ENCODE results near the gene C1orf167.
A peak's percentile ranks its signal among the peaks of the same experiment; 100 is the strongest.

The C1orf167 gene

DNA sequence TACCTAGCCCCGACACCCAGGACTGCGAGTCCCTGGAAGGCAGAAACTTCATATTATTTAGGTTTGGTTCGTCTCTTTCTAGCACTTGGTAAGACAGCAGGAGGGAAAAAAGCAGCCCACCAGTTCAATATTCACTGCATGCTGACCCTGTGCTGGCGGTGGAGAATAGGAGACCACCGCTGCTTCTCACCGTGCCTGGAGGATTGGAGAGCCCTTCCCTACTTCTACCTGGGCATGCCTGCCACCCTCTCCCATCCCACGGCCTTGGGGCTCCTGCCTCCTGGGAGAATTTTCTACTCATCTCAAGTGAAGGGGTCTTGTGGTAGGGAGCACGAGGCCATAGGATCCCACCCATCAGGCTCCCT, 38.4 kb downstream of the C1orf167 start:
- H3K4me1 ChIP-seq (ENCODE audit: insufficient read depth, low read length, severe bottlenecking), result peaks cover 34% of the 10 kb centered on the region
- H3K9me3 ChIP-seq (ENCODE audit: low read length), result no peaks in the 10 kb centered on the region
- no peak overlapping the region for H3K4me3 ChIP-seq (ENCODE audit: low read depth, low read length, poor library complexity, severe bottlenecking)
- peaks cover 41% of the 10 kb centered on the region for H3K36me3 ChIP-seq (ENCODE audit: insufficient read depth, low read length)
- H2AFZ ChIP-seq (ENCODE audit: low read length), result no peak overlapping the region
- TF ChIP-seq, protein P1, sequence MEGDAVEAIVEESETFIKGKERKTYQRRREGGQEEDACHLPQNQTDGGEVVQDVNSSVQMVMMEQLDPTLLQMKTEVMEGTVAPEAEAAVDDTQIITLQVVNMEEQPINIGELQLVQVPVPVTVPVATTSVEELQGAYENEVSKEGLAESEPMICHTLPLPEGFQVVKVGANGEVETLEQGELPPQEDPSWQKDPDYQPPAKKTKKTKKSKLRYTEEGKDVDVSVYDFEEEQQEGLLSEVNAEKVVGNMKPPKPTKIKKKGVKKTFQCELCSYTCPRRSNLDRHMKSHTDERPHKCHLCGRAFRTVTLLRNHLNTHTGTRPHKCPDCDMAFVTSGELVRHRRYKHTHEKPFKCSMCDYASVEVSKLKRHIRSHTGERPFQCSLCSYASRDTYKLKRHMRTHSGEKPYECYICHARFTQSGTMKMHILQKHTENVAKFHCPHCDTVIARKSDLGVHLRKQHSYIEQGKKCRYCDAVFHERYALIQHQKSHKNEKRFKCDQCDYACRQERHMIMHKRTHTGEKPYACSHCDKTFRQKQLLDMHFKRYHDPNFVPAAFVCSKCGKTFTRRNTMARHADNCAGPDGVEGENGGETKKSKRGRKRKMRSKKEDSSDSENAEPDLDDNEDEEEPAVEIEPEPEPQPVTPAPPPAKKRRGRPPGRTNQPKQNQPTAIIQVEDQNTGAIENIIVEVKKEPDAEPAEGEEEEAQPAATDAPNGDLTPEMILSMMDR (IDR thresholded peaks at IDR 0.05; ENCODE audit: low read length), result no peak
- no peak for TF ChIP-seq EZH2 (IDR thresholded peaks at IDR 0.05; ENCODE audit: borderline replicate concordance, low read length)
- no peaks in the 10 kb centered on the region for H3K27me3 ChIP-seq (ENCODE audit: insufficient read depth, low read length)
- H3K27ac ChIP-seq (ENCODE audit: low read depth, low read length, poor library complexity, severe bottlenecking), result no peak overlapping the region
- H3K4me2 ChIP-seq (ENCODE audit: low read length), result no peak overlapping the region
- H4K20me1 ChIP-seq (ENCODE audit: insufficient read depth, low read length), result no peaks in the 10 kb centered on the region
- H3K9ac ChIP-seq (ENCODE audit: low read length), result no peak overlapping the region
- H3K79me2 ChIP-seq (ENCODE audit: insufficient read depth, low read length), result no peaks in the 10 kb centered on the region
- H3K9me2 ChIP-seq (ENCODE audit: low read depth, low read length), result no peaks in the 10 kb centered on the region
- no peaks in the 10 kb centered on the region for H3F3A ChIP-seq (ENCODE audit: insufficient read depth, low read length)

GRCh38 chr1:11800756-11801433, 38.9 kb downstream of the C1orf167 start:
- TF ChIP-seq, protein P1 (IDR thresholded peaks at IDR 0.05; ENCODE audit: low read length), result no peak
- no peak for TF ChIP-seq EZH2 (IDR thresholded peaks at IDR 0.05; ENCODE audit: borderline replicate concordance, low read length)
- Histone ChIP-seq H3K4me3 (ENCODE audit: low read depth, low read length, poor library complexity, severe bottlenecking) (no peak overlapping the region), H3K9me2 (ENCODE audit: low read depth, low read length) (no peaks in the 10 kb centered on the region), H2AFZ (ENCODE audit: low read length) (no peak overlapping the region), H3K9ac (ENCODE audit: low read length) (no peak overlapping the region), H3K27me3 (ENCODE audit: insufficient read depth, low read length) (no peaks in the 10 kb centered on the region), H3K4me2 (ENCODE audit: low read length) (no peak overlapping the region), H3K9me3 (ENCODE audit: low read length) (no peaks in the 10 kb centered on the region), H3K27ac (ENCODE audit: low read depth, low read length, poor library complexity, severe bottlenecking) (no peak overlapping the region), H3K36me3 (ENCODE audit: insufficient read depth, low read length) (peaks cover 36% of the 10 kb centered on the region), H4K20me1 (ENCODE audit: insufficient read depth, low read length) (no peaks in the 10 kb centered on the region), H3K4me1 (ENCODE audit: insufficient read depth, low read length, severe bottlenecking) (peaks cover 34% of the 10 kb centered on the region), H3K79me2 (ENCODE audit: insufficient read depth, low read length) (no peaks in the 10 kb centered on the region), H3F3A (ENCODE audit: insufficient read depth, low read length) (no peaks in the 10 kb centered on the region)

DNA sequence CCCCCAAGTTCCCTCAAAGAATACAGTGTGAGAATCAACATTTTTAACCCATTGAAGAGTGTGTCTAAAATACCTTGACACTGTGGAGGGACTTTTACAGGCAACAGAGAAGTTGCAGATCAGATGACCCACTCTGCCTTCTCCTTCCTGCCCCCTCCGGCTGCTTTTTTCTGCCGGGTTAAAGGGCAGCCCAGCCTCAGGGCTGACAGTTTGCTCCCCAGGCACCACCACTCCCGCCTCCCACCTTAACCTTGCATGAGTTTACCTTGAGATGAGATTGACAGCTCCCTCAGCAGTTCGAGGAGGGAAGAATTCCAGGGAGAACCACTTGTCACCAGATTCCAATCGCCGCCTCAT, 40.6 kb downstream of the C1orf167 start:
- Histone ChIP-seq H3K9me3 (ENCODE audit: low read length) (no peaks in the 10 kb centered on the region), H4K20me1 (ENCODE audit: insufficient read depth, low read length) (no peaks in the 10 kb centered on the region), H3K27ac (ENCODE audit: low read depth, low read length, poor library complexity, severe bottlenecking) (peak overlapping the region; percentile 79), H3K9ac (ENCODE audit: low read length) (peak overlapping the region; percentile 64), H3K27me3 (ENCODE audit: insufficient read depth, low read length) (no peaks in the 10 kb centered on the region), H3K79me2 (ENCODE audit: insufficient read depth, low read length) (peaks cover 5% of the 10 kb centered on the region; the same call in 1 of the 2 replicates), H3K4me2 (ENCODE audit: low read length) (peak overlapping the region; percentile 94), H2AFZ (ENCODE audit: low read length) (no peak overlapping the region), H3K36me3 (ENCODE audit: insufficient read depth, low read length) (peaks cover 32% of the 10 kb centered on the region), H3F3A (ENCODE audit: insufficient read depth, low read length) (no peaks in the 10 kb centered on the region), H3K9me2 (ENCODE audit: low read depth, low read length) (no peaks in the 10 kb centered on the region), H3K4me3 (ENCODE audit: low read depth, low read length, poor library complexity, severe bottlenecking) (peak overlapping the region; percentile 70), H3K4me1 (ENCODE audit: insufficient read depth, low read length, severe bottlenecking) (peaks cover 46% of the 10 kb centered on the region)
- TF ChIP-seq, protein P1 (IDR thresholded peaks at IDR 0.05; ENCODE audit: low read length), result no peak
- no peak for TF ChIP-seq EZH2 (IDR thresholded peaks at IDR 0.05; ENCODE audit: borderline replicate concordance, low read length)
